Upper lobe of left lung (tissue), 6 donors: ENCODE measurements around the gene KCNAB1. TPM values are rescaled to one million over a fixed set of nuclear protein-coding genes. Genes with fewer than 3 reads are reported as not detected.

Experiments
- ATAC-seq, 2 donors: fragments of 200-7000 bp; cut with Tn5 transposase; one replicate each; pipeline ENCODE4 v1.9.1; 2022; ENCODE audit warnings: mild to moderate bottlenecking in 2 of 2, moderate library complexity in 2 of 2; ENCODE audit not compliant: low FRiP score in 2 of 2
- DNase-seq, 2 donors: peaks; one replicate each; pipeline ENCODE4 v3.0.0-alpha.2; 2019 to 2020
- H3K27ac ChIP-seq, 4 donors: fragments of 200-600 bp; sonication (generic); one replicate each; pipeline ENCODE4 v1.5.1; 2016 to 2019
- H3K27me3 ChIP-seq, 4 donors: fragments of 200-600 bp; sonication (generic); one replicate each; pipeline ENCODE4 v1.5.1; 2017 to 2019
- H3K36me3 ChIP-seq, 4 donors: fragments of 200-600 bp; sonication (generic); one replicate each; pipeline ENCODE4 v1.5.1; 2016 to 2019
- H3K4me1 ChIP-seq, 4 donors: fragments of 200-600 bp; sonication (generic); one replicate each; pipeline ENCODE4 v1.5.1; 2018 to 2019
- H3K4me3 ChIP-seq, 4 donors: fragments of 200-600 bp; sonication (generic); one replicate each; pipeline ENCODE4 v1.5.1; 2017 to 2019; ENCODE audit warnings: mild to moderate bottlenecking in 2 of 4, moderate library complexity in 1 of 4
- H3K9me3 ChIP-seq, 4 donors: fragments of 200-600 bp; sonication (generic); one replicate each; pipeline ENCODE4 v1.5.1; 2018 to 2019
- EP300 ChIP-seq, 4 donors: sonication (generic); formaldehyde crosslinking; IDR thresholded peaks; one replicate each; pipeline ENCODE4 v1.5.1; 2017; ENCODE audit warnings: antibody characterized with exemption in 4 of 4, control low read depth in 2 of 4
- POLR2A ChIP-seq, 4 donors: fragments of 450-650 bp; IDR thresholded peaks; one replicate each; pipeline ENCODE4 v1.5.1; 2016 to 2017; ENCODE audit warnings: antibody characterized with exemption in 4 of 4, mild to moderate bottlenecking in 2 of 4
- POLR2AphosphoS5 ChIP-seq, 2 donors: sonication (generic); formaldehyde crosslinking; IDR thresholded peaks; one replicate each; pipeline ENCODE4 v1.5.1; 2017; ENCODE audit warnings: antibody characterized with exemption in 2 of 2
- WGBS, 2 donors: methylation state at CpG; one replicate each; pipeline ENCODE4 v1.1.5; 2017 to 2018; 5-methylcytosine and 5-hydroxymethylcytosine counted together
- total RNA-seq, 6 donors: library from RNA; depleted of rRNA in 4 of 6; stranded (reverse); fragments of >200 nt in 4 of 6; gene quantifications; one replicate each; pipeline versions ENCODE4 v1.1.0 to v1.2.1, GENCODE V29; 2016 to 2021
- TF ChIP-seq, protein P1 (sequence below), 6 experiments: fragments of 450-650 bp in 4 of 6; fragments of 200-600 bp in 2 of 6; sonication (generic) in 2 of 6; IDR thresholded peaks; one replicate each; pipeline ENCODE4 v1.5.1; 2016 to 2019; ENCODE audit warnings: antibody characterized with exemption in 6 of 6
- donor health status: DM: no; HTN: no; CAD: no; lungs with moderate emphysema.
- donor health status: DM: no; HTN: yes; CAD: no; lungs with severe emphysema.

Gene KCNAB1
- total RNA-seq, 6 donors from 2014 or later = 0.79 to 5.2 (median 3.0) TPM

DNA sequence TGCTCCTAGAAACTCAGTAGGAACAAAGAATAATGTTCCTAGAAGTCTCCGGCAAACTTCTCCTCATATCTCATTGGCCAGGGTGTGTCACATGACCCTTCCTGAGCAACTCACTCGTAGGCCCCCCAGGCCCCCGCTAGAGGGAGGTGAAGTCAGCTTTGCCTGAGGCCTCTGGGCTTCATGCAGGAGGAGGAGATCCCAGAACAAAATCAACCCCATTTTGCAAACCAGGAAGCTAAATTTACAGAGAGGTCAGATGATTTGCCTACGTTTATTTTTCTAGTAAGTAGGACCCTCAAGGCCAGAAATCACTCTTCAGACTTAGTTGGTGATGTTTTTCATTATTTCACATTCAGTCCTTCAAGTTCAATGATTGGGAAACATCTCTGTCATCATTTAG lies 335.5 kb downstream of the KCNAB1 start:
- TF ChIP-seq, protein P1, sequence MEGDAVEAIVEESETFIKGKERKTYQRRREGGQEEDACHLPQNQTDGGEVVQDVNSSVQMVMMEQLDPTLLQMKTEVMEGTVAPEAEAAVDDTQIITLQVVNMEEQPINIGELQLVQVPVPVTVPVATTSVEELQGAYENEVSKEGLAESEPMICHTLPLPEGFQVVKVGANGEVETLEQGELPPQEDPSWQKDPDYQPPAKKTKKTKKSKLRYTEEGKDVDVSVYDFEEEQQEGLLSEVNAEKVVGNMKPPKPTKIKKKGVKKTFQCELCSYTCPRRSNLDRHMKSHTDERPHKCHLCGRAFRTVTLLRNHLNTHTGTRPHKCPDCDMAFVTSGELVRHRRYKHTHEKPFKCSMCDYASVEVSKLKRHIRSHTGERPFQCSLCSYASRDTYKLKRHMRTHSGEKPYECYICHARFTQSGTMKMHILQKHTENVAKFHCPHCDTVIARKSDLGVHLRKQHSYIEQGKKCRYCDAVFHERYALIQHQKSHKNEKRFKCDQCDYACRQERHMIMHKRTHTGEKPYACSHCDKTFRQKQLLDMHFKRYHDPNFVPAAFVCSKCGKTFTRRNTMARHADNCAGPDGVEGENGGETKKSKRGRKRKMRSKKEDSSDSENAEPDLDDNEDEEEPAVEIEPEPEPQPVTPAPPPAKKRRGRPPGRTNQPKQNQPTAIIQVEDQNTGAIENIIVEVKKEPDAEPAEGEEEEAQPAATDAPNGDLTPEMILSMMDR (IDR thresholded peaks at IDR 0.05) = no peak
- TF ChIP-seq POLR2A (IDR thresholded peaks at IDR 0.05) = no peak
- TF ChIP-seq POLR2AphosphoS5 (IDR thresholded peaks at IDR 0.05) = no peak
- no peak for TF ChIP-seq EP300 (IDR thresholded peaks at IDR 0.05)
- Histone ChIP-seq H3K4me3 (no peak overlapping the region), H3K36me3 (no peaks in the 10 kb centered on the region), H3K9me3 (no peaks in the 10 kb centered on the region), H3K27me3 (no peaks in the 10 kb centered on the region), H3K27ac (no peak overlapping the region), H3K4me1 (no peaks in the 10 kb centered on the region)
- DNase-seq (no peak), ATAC-seq (no peak)
- 77 to 83% methylated on average over 4 of the region's 4 CpGs for WGBS, 2 donors

DNA sequence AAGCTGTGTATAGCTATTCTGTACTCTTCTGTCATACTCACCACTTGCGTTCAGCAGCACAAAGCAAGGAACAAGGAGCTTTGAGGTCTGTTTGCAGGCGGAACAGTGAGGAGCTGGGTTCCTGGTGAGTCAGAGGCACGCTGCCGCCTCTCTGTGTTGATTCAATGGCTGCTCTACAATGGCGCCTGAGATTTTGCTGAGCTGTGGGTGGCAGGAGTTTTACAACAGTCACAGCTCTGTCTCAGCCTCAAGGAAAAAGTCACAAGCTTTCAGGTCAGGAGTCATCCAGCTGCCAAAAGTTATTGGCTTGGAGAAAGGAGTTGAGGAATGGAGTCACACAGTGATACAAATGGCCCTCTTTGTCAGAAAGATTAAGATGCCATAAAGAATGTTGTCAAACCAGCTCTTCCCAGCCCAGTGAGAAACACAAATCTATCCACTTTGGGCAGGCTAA lies 336.4 kb downstream of the KCNAB1 start:
- H3K27ac ChIP-seq = no peak overlapping the region
- DNase-seq = no peak
- no peak overlapping the region for H3K4me3 ChIP-seq
- H3K9me3 ChIP-seq = no peaks in the 10 kb centered on the region
- no peaks in the 10 kb centered on the region for H3K27me3 ChIP-seq
- ATAC-seq = no peak
- TF ChIP-seq POLR2AphosphoS5 (IDR thresholded peaks at IDR 0.05) (no peak), EP300 (IDR thresholded peaks at IDR 0.05) (no peak)
- no peaks in the 10 kb centered on the region for H3K36me3 ChIP-seq
- WGBS, 2 donors = 64 to 72% methylated on average over 5 of the region's 5 CpGs
- H3K4me1 ChIP-seq = no peaks in the 10 kb centered on the region

DNA sequence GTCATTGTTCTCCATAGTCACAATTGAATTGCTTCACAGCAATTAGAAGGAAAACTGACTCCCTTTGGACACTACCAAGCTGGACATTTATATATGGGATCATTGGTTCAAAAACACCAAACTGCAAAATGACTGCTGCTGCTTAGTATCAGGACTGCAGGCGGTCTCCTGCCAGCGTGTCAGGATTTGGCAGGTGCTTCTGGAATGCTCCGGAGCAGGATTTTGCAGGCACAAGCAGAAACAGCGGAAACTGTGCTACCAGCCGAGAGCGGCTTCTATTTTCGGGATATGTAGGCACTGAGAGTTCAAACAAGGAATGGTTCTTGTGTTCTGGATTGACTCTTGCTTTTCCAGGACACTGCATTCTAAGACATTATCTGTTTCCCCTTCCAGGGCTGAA lies 339.1 kb downstream of the KCNAB1 start:
- Histone ChIP-seq H3K36me3 (no peaks in the 10 kb centered on the region), H3K27me3 (no peaks in the 10 kb centered on the region), H3K27ac (no peak overlapping the region), H3K4me1 (no peaks in the 10 kb centered on the region), H3K9me3 (no peaks in the 10 kb centered on the region), H3K4me3 (no peak overlapping the region)
- DNase-seq = no peak
- TF ChIP-seq POLR2AphosphoS5 (IDR thresholded peaks at IDR 0.05) = no peak
- no peak for TF ChIP-seq POLR2A (IDR thresholded peaks at IDR 0.05)
- TF ChIP-seq EP300 (IDR thresholded peaks at IDR 0.05) = no peak
- TF ChIP-seq, protein P1 (IDR thresholded peaks at IDR 0.05) = no peak
- ATAC-seq = no peak
- WGBS, 2 donors = 86% methylated on average over 7 of the region's 7 CpGs

DNA sequence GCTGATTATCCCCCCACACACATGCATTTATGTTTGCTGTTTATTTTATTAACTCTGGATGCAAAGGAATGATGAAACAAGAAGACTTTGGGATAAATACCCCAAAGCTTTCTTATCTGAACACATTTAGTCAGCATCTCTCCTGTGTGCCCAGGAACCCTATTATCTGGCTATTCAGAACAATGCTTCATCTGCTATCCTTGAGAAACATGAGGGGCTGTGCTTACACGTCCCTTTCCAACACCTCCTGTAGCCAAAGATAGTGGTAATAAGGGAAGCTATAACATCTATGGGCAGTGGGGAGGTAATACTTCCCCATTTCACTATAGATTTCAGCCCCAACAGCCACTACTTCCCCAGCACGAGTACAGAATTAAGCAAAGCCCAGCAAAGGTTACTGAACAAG lies 339.8 kb downstream of the KCNAB1 start:
- no peaks in the 10 kb centered on the region for H3K4me1 ChIP-seq
- H3K27me3 ChIP-seq = no peaks in the 10 kb centered on the region
- H3K9me3 ChIP-seq = no peaks in the 10 kb centered on the region
- TF ChIP-seq, protein P1 (IDR thresholded peaks at IDR 0.05) = no peak
- no peak for TF ChIP-seq EP300 (IDR thresholded peaks at IDR 0.05)
- TF ChIP-seq POLR2AphosphoS5 (IDR thresholded peaks at IDR 0.05) = no peak
- no peak for TF ChIP-seq POLR2A (IDR thresholded peaks at IDR 0.05)
- DNase-seq (no peak), ATAC-seq (peak in 1 of 2 donors; percentile 48)
- no peaks in the 10 kb centered on the region for H3K36me3 ChIP-seq
- no peak overlapping the region for H3K4me3 ChIP-seq
- 40 to 46% methylated on average over 2 of the region's 2 CpGs for whole genome bisulfite sequencing, 2 donors
- no peak overlapping the region for H3K27ac ChIP-seq

DNA sequence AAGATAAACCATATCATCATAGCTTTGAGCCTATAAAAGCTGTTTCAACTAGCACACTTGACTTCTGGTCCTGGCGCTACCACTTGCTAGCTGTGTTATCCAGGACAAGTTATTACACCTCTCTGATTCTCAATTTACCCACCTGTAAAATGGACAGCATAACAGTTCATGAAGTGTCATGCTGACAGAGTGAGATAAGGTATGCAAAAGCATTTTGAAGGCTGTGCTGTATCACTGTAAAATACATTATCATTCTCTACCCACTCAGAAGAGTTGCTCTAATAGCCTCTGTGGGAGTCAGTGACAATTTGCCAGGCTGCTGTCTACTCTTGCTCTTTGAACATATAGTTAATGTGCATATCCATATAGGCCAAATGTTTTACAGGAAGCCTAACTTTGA lies 341.5 kb downstream of the KCNAB1 start:
- DNase-seq (no peak), ATAC-seq (no peak)
- no peak for TF ChIP-seq EP300 (IDR thresholded peaks at IDR 0.05)
- TF ChIP-seq POLR2AphosphoS5 (IDR thresholded peaks at IDR 0.05) = no peak
- TF ChIP-seq, protein P1 (IDR thresholded peaks at IDR 0.05) = no peak
- no peak for TF ChIP-seq POLR2A (IDR thresholded peaks at IDR 0.05)
- Histone ChIP-seq H3K27ac (no peak overlapping the region), H3K4me3 (no peak overlapping the region), H3K9me3 (no peaks in the 10 kb centered on the region), H3K36me3 (no peaks in the 10 kb centered on the region), H3K4me1 (no peaks in the 10 kb centered on the region), H3K27me3 (no peaks in the 10 kb centered on the region)
- WGBS, 2 donors = 88 to 94% methylated on average over 1 of the region's 1 CpG
